Liver (tissue), 9 donors: ENCODE results near the gene LRRC27. TPM values are rescaled to one million over a fixed set of nuclear protein-coding genes. Genes with fewer than 3 reads are reported as not detected.

Source experiments
- DNase-seq: peaks from one replicate; pipeline ENCODE4 v3.0.0-alpha.2; 2017; ENCODE audit warnings: low spot score
- H3K27ac ChIP-seq, 2 donors: one replicate each; pipeline ENCODE4 v1.7.0; 2013; ENCODE audit warnings: inconsistent platforms in 2 of 2, low read length in 2 of 2, control low read depth in 1 of 2, low read depth in 1 of 2, mild to moderate bottlenecking in 1 of 2
- H3K27me3 ChIP-seq, 4 donors: one replicate each; pipeline versions ENCODE4 v1.6.1 to v1.7.0; 2013; ENCODE audit warnings: low read length in 3 of 4, inconsistent platforms in 1 of 4, mild to moderate bottlenecking in 1 of 4, moderate library complexity in 1 of 4; ENCODE audit not compliant: control insufficient read depth in 4 of 4, insufficient read depth in 4 of 4
- H3K36me3 ChIP-seq, 4 donors: one replicate each; pipeline versions ENCODE4 v1.6.1 to v1.7.0; 2013; ENCODE audit warnings: low read length in 3 of 4, mild to moderate bottlenecking in 3 of 4, low read depth in 1 of 4, moderate library complexity in 1 of 4; ENCODE audit not compliant: control insufficient read depth in 4 of 4, insufficient read depth in 3 of 4
- H3K4me1 ChIP-seq, 4 donors: one replicate each; pipeline versions ENCODE4 v1.6.1 to v1.7.0; 2013; ENCODE audit warnings: low read length in 3 of 4, mild to moderate bottlenecking in 3 of 4, moderate library complexity in 1 of 4; ENCODE audit not compliant: control insufficient read depth in 4 of 4, insufficient read depth in 4 of 4
- H3K4me3 ChIP-seq, 3 donors: one replicate each; pipeline versions ENCODE4 v1.6.1 to v1.7.0; 2013; ENCODE audit warnings: low read length in 3 of 3, control low read depth in 1 of 3, low read depth in 1 of 3, mild to moderate bottlenecking in 1 of 3
- H3K9ac ChIP-seq, 2 donors: one replicate each; pipeline ENCODE4 v1.7.0; 2013; ENCODE audit warnings: low read length in 2 of 2, mild to moderate bottlenecking in 2 of 2, moderate library complexity in 2 of 2, control low read depth in 1 of 2, low read depth in 1 of 2
- H3K9me3 ChIP-seq, 4 donors: one replicate each; pipeline versions ENCODE4 v1.6.1 to v1.7.0; 2013; ENCODE audit warnings: low read length in 3 of 4; ENCODE audit not compliant: control insufficient read depth in 4 of 4
- ATF3 ChIP-seq: IDR thresholded peaks from 2 replicates; pipeline ENCODE4 v1.6.1; 2016; ENCODE audit warnings: antibody characterized with exemption
- CTCF ChIP-seq: fragments of 150-350 bp; IDR thresholded peaks from 2 replicates; pipeline ENCODE4 v1.5.1; 2017; ENCODE audit warnings: improper control_type of control experiment, low read depth, low read length; ENCODE audit not compliant: missing input control
- FOXA2 ChIP-seq: IDR thresholded peaks from 2 replicates; pipeline ENCODE4 v1.6.1; 2016; ENCODE audit warnings: antibody characterized with exemption
- GABPA ChIP-seq, 2 donors: IDR thresholded peaks in 1 of 2; conservative IDR thresholded peaks in 1 of 2; 2 replicates each; pipeline ENCODE4 v1.6.1; 2016; ENCODE audit warnings: antibody characterized with exemption in 2 of 2, mild to moderate bottlenecking in 1 of 2, moderate library complexity in 1 of 2
- HNF4A ChIP-seq, 2 donors: conservative IDR thresholded peaks; 2 replicates each; pipeline ENCODE4 v1.6.1; 2016; ENCODE audit warnings: antibody characterized with exemption in 2 of 2, mild to moderate bottlenecking in 2 of 2
- HNF4G ChIP-seq: IDR thresholded peaks from 2 replicates; pipeline ENCODE4 v1.6.1; 2016; ENCODE audit warnings: antibody characterized with exemption
- JUND ChIP-seq, 2 donors: IDR thresholded peaks; 2 replicates each; pipeline ENCODE4 v1.6.1; 2016; ENCODE audit warnings: antibody characterized with exemption in 2 of 2
- NR2F2 ChIP-seq: IDR thresholded peaks from 2 replicates; pipeline ENCODE4 v1.6.1; 2016; ENCODE audit warnings: antibody characterized with exemption
- RAD21 ChIP-seq, 2 donors: IDR thresholded peaks; 2 replicates each; pipeline ENCODE4 v1.6.1; 2016; ENCODE audit warnings: antibody characterized with exemption in 2 of 2, mild to moderate bottlenecking in 2 of 2
- REST ChIP-seq: IDR thresholded peaks from 2 replicates; pipeline ENCODE4 v1.6.1; 2016; ENCODE audit warnings: antibody characterized with exemption, mild to moderate bottlenecking
- RXRA ChIP-seq, 2 donors: IDR thresholded peaks; 2 replicates each; pipeline ENCODE4 v1.6.1; 2017 to 2018; ENCODE audit warnings: antibody characterized with exemption in 2 of 2, mild to moderate bottlenecking in 1 of 2
- SP1 ChIP-seq: IDR thresholded peaks from 2 replicates; pipeline ENCODE4 v1.6.1; 2018; ENCODE audit warnings: antibody characterized with exemption, mild to moderate bottlenecking
- TAF1 ChIP-seq: conservative IDR thresholded peaks from 2 replicates; pipeline ENCODE4 v1.6.1; 2016; ENCODE audit warnings: antibody characterized with exemption, mild to moderate bottlenecking
- YY1 ChIP-seq: IDR thresholded peaks from 2 replicates; pipeline ENCODE4 v1.6.1; 2016; ENCODE audit warnings: antibody characterized with exemption, mild to moderate bottlenecking
- WGBS: extraction: QIAGEN DNeasy Blood & Tissue Kit; methylation state at CpG from one replicate; pipeline ENCODE4 v1.1.7; 2013; 5-methylcytosine and 5-hydroxymethylcytosine counted together
- polyA plus RNA-seq, 2 donors: library from polyadenylated mRNA; stranded (reverse) in 1 of 2; unstranded in 1 of 2; fragments of 200-250 nt in 1 of 2; fragments of >200 nt in 1 of 2; fragmentation: Nextera tagmentation in 1 of 2; extraction: Ambion mirVana in 1 of 2; gene quantifications; one replicate each; pipeline versions ENCODE4 v1.2.1 to v1.2.3, GENCODE V29; 2013 to 2015
- total RNA-seq, 2 donors: library from RNA; depleted of rRNA; stranded (reverse); fragments of >200 nt; gene quantifications; one replicate each; pipeline ENCODE4 v1.2.3, GENCODE V29; 2014
- TF ChIP-seq, protein P1 (sequence below): IDR thresholded peaks from 2 replicates; pipeline ENCODE4 v1.6.1; 2016; ENCODE audit warnings: antibody characterized with exemption
- TF ChIP-seq, protein P2 (sequence below): IDR thresholded peaks from 2 replicates; pipeline ENCODE4 v1.6.1; 2016; ENCODE audit warnings: antibody characterized with exemption
- donor health status: healthy.
- donor health status: healthy.
- donor health status: healthy.
- donor health status: healthy.
- donor health status: healthy.

The LRRC27 gene
- total and polyA plus RNA-seq, 4 donors = 1.8 to 2.8 (median 2.6) TPM

GRCh38 chr10:132373241-132373955, 41.4 kb downstream of the LRRC27 start:
- Histone ChIP-seq H3K36me3 (no peaks in the 10 kb centered on the region), H3K27ac (no peak overlapping the region), H3K4me1 (no peaks in the 10 kb centered on the region), H3K27me3 (no peaks in the 10 kb centered on the region), H3K9ac (no peak overlapping the region), H3K4me3 (no peak overlapping the region), H3K9me3 (no peaks in the 10 kb centered on the region)
- no peak for TF ChIP-seq REST
- TF ChIP-seq CTCF = no peak
- no peak for TF ChIP-seq ATF3
- no peak for TF ChIP-seq HNF4A (conservative IDR thresholded peaks at IDR 0.05)
- no peak for TF ChIP-seq YY1
- TF ChIP-seq, protein P1, sequence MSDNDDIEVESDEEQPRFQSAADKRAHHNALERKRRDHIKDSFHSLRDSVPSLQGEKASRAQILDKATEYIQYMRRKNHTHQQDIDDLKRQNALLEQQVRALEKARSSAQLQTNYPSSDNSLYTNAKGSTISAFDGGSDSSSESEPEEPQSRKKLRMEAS = no peak
- no peak for TF ChIP-seq NR2F2
- TF ChIP-seq SP1 = no peak
- no peak for TF ChIP-seq FOXA2
- no peak for TF ChIP-seq GABPA (IDR thresholded peaks at IDR 0.05 in 1 of 2, conservative IDR thresholded peaks at IDR 0.05 in 1 of 2)
- TF ChIP-seq, protein P2, sequence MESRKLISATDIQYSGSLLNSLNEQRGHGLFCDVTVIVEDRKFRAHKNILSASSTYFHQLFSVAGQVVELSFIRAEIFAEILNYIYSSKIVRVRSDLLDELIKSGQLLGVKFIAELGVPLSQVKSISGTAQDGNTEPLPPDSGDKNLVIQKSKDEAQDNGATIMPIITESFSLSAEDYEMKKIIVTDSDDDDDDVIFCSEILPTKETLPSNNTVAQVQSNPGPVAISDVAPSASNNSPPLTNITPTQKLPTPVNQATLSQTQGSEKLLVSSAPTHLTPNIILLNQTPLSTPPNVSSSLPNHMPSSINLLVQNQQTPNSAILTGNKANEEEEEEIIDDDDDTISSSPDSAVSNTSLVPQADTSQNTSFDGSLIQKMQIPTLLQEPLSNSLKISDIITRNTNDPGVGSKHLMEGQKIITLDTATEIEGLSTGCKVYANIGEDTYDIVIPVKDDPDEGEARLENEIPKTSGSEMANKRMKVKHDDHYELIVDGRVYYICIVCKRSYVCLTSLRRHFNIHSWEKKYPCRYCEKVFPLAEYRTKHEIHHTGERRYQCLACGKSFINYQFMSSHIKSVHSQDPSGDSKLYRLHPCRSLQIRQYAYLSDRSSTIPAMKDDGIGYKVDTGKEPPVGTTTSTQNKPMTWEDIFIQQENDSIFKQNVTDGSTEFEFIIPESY = no peak
- no peak for DNase-seq
- WGBS = 87% methylated on average over 25 of the region's 25 CpGs

GRCh38 chr10:132374176-132374575, 42.2 kb downstream of the LRRC27 start:
- no peak overlapping the region for H3K27ac ChIP-seq
- no peaks in the 10 kb centered on the region for H3K4me1 ChIP-seq
- H3K36me3 ChIP-seq = no peaks in the 10 kb centered on the region
- no peak overlapping the region for H3K9ac ChIP-seq
- H3K4me3 ChIP-seq = no peak overlapping the region
- H3K9me3 ChIP-seq = no peaks in the 10 kb centered on the region
- TF ChIP-seq JUND (IDR thresholded peaks at IDR 0.05) (no peak), GABPA (IDR thresholded peaks at IDR 0.05 in 1 of 2, conservative IDR thresholded peaks at IDR 0.05 in 1 of 2) (no peak), RXRA (IDR thresholded peaks at IDR 0.05) (no peak), ATF3 (no peak), REST (no peak), NR2F2 (no peak), SP1 (no peak), RAD21 (IDR thresholded peaks at IDR 0.05) (no peak), TAF1 (no peak), HNF4A (conservative IDR thresholded peaks at IDR 0.05) (no peak), HNF4G (no peak)
- no peaks in the 10 kb centered on the region for H3K27me3 ChIP-seq
- DNase-seq = no peak
- 89% methylated on average over 8 of the region's 8 CpGs for WGBS
